GM12864 (cell line): Measurements from ENCODE around the gene ABCG1.
A peak's percentile ranks its signal among the peaks of the same experiment; 100 is the strongest.

Experiments used
- DNase-seq: peaks from one replicate; pipeline ENCODE4 v3.0.0-alpha.2; 2011; ENCODE audit warnings: low read depth
- H3K4me3 ChIP-seq: 2 replicates; pipeline ENCODE4 v1.5.1; 2011; ENCODE audit warnings: mild to moderate bottlenecking, low read depth, low read length, control low read depth
- TF ChIP-seq, protein P1 (sequence below): IDR thresholded peaks from 2 replicates; pipeline ENCODE4 v1.5.1; 2011; ENCODE audit warnings: low read depth, mild to moderate bottlenecking, moderate library complexity, low read length, control low read depth, inconsistent platforms; ENCODE audit errors: missing control alignments

Gene ABCG1

DNA sequence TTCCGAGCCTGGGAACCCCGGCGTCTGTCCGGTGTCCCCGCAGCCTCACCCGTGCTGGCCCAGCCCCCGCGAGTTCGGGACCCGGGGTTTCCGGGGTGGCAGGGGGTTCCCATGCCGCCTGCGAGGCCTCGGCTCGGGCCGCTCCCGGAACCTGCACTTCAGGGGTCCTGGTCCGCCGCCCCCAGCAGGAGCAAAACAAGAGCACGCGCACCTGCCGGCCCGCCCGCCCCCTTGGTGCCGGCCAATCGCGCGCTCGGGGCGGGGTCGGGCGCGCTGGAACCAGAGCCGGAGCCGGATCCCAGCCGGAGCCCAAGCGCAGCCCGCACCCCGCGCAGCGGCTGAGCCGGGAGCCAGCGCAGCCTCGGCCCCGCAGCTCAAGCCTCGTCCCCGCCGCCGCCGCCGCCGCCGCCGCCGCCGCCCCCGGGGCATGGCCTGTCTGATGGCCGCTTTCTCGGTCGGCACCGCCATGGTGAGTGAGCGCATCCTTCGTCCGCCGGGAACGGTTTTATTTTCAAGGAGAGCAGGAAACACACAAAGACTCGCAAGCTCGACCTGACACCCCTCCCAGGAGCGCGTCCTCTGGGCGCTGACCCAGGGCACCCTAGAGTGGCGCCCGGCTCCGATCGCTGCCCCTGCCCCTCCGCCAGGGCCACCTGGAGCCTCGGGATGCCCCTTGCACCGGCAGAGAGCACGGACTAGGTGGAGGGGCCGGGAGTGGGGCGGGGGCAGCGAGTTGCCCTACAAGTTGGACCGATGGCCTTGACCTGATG, at the start of gene ABCG1:
TSS of gene ABCG1 (plus strand) at position 305 of the 770 bp plus-strand sequence. CDS start at position 428, 123 bp downstream.
- TF ChIP-seq, protein P1, sequence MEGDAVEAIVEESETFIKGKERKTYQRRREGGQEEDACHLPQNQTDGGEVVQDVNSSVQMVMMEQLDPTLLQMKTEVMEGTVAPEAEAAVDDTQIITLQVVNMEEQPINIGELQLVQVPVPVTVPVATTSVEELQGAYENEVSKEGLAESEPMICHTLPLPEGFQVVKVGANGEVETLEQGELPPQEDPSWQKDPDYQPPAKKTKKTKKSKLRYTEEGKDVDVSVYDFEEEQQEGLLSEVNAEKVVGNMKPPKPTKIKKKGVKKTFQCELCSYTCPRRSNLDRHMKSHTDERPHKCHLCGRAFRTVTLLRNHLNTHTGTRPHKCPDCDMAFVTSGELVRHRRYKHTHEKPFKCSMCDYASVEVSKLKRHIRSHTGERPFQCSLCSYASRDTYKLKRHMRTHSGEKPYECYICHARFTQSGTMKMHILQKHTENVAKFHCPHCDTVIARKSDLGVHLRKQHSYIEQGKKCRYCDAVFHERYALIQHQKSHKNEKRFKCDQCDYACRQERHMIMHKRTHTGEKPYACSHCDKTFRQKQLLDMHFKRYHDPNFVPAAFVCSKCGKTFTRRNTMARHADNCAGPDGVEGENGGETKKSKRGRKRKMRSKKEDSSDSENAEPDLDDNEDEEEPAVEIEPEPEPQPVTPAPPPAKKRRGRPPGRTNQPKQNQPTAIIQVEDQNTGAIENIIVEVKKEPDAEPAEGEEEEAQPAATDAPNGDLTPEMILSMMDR: no peak
- peak within 1 kb of the TSS; percentile 58 for H3K4me3 ChIP-seq
- no peak for DNase-seq

DNA sequence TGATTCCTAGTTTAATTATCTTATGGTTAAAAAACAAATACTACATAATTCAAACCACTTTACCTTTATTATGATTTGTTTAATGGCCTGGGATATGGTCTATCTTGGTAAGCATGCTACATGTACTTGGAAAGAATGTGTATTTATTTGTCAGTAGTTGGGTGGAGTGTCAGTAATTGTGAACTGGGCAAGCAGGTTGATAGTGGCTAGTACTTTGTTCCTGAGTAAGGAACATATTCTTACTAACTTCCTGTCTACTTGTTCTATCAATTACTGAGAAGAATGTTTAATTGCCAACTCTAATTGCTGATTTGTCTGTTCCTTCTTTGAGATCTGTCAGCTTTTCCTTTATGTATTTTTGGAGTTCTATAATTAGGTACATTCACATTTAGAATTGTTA, 49.2 kb upstream of the ABCG1 start:
- H3K4me3 ChIP-seq: no peak overlapping the region
- DNase-seq: no peak
- TF ChIP-seq, protein P1: no peak

DNA sequence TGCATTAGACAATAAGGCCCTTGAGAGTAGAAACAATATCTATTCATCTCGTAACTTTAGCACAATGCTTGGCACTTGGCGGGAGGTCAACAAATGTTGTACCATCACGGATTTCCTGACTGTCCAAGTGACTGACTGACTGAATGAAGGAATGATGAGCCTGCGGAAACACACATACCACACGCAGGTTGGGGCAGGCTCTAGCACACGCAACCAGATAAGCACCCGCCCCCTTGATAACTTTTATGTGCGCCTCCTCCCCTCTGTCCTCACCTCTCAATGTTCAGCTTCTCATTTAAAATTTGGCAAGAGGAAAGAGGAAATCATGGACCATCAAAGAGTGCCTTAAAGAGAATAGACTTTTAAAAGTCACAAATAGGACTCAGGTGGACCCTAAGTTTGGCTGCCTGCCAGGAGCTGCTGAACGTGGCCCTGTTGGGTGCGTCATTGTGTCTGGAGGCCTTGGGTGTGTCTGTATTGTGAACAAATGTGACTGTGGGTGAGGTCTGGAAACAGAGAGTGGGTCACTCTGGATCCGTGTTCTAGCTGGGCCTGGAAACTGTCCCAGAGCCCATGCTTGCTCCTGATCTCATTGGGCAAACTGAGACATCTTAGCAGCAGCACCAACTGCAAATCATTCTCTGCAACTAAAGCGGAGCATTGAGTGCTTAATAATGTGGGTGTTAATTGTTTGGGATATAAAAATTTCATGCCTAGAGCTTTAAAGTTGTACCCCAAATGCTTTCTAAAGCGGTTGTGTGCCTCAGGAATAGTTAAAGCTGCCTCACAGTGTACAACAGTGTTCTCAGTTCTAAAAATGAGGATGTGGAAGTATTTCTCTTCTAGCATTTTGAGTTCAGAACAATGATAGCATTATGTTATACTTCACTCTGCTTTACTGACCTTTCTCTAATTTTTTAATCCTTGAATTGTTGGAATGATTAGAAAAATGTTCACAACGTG, 47.6 kb upstream of the ABCG1 start:
- no peak for DNase-seq
- H3K4me3 ChIP-seq: no peak overlapping the region
- TF ChIP-seq, protein P1: no peak

DNA sequence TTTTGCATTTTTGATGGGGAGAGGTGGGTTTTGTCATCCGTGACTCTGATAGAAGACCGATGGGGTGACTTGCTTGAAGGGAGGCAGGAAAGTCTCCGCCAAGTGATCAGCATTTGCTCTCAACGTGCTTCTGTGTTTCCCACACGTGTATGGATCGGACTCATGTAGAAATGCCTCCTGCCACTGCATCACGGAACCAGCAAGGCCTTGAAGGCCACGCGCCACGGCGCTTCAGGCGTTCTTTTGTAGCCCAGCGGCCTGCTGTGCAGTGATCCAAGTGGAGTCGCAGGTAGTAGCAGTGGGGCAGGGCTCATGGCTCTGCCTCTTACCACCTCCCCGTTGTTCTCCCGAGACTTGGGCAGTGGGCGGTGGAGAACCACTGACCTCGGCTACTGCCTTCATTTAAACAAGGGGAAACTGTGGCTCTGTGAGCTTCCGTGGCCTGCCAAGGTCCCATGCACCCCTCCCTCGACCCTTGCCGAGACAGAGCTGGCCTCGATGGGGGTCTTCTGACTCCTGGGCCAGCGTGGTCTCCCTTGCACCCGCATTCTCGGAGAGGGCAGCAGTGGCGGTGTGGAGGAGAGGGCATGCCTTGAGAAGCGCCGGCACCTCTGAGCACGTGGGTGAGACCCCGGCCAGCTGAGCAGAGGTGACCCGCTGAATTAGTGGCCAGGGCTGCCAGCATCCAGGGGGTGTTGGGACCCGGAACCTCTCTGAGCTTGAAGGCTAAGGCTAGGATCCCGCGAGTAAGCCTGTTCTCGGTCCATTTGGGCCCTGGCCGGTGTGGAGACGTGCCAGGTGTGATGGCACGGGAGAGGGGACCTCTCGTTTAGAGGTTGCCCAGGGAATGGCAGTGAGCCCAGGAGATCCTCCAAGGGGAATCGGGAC, 46.1 kb upstream of the ABCG1 start:
- H3K4me3 ChIP-seq: no peak overlapping the region
- DNase-seq: no peak
- TF ChIP-seq, protein P1: no peak

DNA sequence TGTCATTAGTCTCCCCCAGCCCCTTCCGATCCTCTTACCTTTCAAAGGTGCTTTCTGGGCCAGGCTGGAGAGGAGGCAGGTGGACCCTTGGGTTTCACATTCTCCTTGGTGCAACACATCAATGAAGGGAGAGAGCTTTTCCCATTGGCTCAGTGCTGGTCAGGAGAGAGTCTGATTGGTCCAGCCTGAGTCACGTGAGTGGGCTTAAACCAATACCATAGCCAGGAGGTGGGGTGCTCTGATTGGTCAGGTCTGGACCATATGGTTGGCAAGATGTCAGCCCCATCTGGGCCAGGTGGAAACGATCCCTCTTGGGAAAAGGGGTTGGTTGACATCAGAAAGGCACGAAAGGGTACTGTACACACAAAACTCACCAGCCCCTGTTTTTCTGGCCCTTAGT, 44.8 kb upstream of the ABCG1 start:
- TF ChIP-seq, protein P1: no peak
- H3K4me3 ChIP-seq: no peak overlapping the region; the same call in 1 of the 2 replicates
- DNase-seq: peak; percentile 39

DNA sequence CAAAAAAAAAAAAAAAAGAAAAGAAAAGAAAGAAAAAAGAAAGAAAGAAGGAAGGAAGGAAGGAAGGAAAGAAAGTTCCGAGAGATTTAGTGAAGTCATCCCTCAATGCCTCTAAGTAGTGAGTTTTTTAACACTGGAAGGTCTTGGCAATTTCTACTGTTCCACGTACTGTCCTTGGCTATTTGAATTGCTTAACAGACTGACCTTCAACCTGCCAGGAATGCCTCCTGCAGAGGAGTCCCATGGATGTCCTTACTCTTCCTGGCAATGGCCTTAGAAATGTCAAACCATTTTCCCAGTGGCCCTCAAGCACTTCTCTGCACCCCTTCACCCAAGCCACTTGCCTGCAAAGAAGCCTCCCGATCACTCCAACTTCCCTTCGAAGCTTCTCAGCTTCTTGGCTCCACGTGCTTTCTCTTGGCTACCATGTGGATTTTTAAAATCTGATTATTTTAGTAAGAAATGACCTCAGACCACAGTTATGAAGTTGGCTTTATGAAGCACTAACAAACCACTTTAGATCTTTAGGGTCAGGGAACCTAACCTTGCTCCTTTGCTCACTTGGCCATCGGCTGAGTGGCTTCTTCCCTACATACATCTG, 43.7 kb upstream of the ABCG1 start:
- TF ChIP-seq, protein P1: no peak
- H3K4me3 ChIP-seq: no peak overlapping the region
- DNase-seq: no peak
